ENCODE measurements around the gene FEM1C.

FEM1C gene

DNA sequence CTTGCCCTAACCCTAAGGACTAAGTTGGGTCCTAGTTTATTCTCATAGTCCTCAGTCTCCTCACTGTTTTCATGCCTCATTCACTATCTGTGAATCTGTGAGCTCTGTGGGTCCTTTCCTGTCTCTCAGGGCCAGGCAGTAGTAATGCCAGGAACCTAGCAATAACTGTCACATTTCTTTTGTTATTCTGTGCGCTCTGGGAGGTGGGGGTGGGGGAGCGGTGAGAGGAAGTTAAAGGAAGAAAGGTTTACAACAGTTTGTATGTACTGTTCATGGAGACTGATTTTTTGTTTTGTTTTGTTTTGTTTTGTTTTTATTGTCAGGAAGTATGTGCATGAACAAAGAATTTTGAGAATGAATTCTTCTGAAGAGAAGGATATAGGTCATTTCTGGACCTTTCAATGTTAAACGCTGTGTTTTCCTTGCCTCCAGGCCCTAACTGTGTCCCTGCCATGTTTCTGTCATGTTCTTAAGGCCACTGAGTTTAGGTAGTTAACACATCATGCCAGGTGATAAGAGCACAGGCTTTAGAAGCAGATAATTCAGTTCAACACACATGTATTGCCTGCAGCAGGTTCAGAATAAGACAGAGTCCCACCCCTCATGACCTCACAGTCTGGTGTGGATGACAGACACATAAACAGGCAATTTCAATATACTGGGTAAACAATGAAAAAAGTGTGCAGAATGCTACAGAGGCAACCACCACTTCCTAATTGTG, 13.3 kb upstream of the FEM1C start:
- no peak for DNase-seq (ENCODE audit: low read depth in 2 of 3, low spot score in 1 of 3)

DNA sequence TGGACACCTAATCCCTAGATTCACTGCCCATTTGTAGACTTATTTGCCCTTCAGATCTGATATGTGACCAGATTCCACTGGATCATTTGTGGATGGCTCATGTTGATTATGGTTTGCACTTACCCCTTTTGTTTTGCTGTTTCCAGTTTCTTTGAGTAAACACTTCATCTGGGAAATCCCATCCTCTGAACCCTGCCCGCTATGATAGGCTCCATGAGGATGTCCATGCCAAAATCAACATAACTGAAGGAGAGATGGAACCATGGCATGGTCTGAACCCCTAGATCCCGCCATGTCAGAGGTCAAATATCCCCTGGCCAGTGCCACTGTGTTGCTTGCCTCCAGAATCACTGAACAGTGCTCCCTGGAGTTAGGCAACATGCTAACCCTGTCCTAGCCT, 11.7 kb upstream of the FEM1C start:
- DNase-seq (ENCODE audit: low read depth in 2 of 3, low spot score in 1 of 3): no peak

DNA sequence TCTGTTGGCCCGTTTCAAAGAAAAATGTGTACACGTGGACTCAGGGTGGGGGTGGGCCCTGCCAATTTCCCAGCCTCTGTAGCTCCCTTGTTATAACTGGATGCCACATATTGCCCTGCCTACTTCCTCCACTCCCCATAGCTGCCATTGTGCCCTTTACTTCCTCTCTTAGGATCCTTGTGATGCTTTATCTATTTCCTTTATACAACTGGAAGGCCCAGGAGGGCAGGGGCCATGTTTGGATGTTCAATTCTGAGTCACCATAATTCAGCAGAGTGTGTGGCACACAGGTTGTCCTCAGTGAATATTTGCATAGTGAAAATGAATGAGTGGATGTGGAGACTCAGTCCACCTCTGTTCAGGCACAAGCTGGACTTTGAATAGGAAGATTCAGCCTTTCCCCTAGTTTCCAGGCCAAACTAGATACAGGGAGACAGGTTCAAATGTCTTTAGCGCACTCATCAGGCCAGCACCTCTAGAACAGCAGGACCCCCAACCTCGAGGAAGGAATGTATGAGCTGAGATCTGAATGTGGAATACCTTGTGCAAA, 10.6 kb upstream of the FEM1C start:
- no peak for DNase-seq (ENCODE audit: low read depth in 2 of 3, low spot score in 1 of 3)

- no peak for DNase-seq (ENCODE audit: low read depth in 2 of 3, low spot score in 1 of 3)
Observed at GRCh38 chr5:115553082-115553481, 8.5 kb upstream of the FEM1C start.

DNA sequence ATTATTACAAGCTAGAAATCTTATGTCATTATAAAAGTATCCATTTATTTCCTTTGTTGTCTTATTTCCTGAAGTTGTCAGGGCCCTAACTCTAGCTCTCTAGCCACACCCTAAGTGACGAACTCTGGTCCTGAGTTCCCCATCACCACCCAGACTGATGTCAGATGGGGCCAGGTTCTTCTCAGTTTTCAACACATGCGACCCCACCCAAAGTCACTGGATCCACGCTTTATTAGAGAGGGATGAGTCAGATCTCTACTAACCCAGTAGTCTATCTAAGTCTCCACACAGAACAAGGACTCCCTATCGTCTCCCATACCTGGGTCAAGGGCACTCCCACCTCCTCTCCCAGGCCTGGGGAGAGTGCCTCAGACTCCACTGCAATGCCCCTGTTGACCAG, 6.8 kb upstream of the FEM1C start:
- DNase-seq (ENCODE audit: low read depth in 2 of 3, low spot score in 1 of 3): no peak

DNA sequence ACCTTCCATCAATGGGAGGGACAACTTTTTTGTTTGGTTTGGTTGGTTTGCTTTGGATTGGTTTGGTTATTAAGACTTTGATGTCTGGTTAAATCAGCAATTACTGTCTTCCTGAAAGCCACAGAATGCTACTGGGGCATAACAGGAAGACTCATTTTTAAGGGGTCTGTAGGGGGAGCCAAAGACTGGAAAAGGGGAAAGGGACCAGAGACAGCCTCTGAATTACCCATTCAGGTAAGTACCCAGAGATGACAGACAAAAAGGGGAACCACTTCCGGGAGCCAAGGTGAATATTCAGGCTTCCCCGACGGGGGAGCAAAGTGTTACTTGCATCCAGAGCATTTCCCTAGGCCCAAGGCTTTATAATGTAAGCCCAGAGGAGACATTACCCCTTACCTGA, 4.6 kb upstream of the FEM1C start:
- DNase-seq (ENCODE audit: low read depth in 2 of 3, low spot score in 1 of 3): peak in 1 of 3 donors; percentile 3

GRCh38 chr5:115548683-115549082, 4.1 kb upstream of the FEM1C start:
- no peak for DNase-seq (ENCODE audit: low read depth in 2 of 3, low spot score in 1 of 3)

GRCh38 chr5:115545351-115545882, 842 bp upstream of the FEM1C start:
- no peak for DNase-seq (ENCODE audit: low read depth in 2 of 3, low spot score in 1 of 3)

- DNase-seq (ENCODE audit: low read depth in 2 of 3, low spot score in 1 of 3): peak; percentile 22 to 43 (median 38)
Observed at GRCh38 chr5:115544043-115544435, 536 bp downstream of the FEM1C start.

- peak; percentile 19 to 24 (median 21) for DNase-seq (ENCODE audit: low read depth in 2 of 3, low spot score in 1 of 3)
Observed at GRCh38 chr5:115543365-115544042, 1.1 kb downstream of the FEM1C start.

DNA sequence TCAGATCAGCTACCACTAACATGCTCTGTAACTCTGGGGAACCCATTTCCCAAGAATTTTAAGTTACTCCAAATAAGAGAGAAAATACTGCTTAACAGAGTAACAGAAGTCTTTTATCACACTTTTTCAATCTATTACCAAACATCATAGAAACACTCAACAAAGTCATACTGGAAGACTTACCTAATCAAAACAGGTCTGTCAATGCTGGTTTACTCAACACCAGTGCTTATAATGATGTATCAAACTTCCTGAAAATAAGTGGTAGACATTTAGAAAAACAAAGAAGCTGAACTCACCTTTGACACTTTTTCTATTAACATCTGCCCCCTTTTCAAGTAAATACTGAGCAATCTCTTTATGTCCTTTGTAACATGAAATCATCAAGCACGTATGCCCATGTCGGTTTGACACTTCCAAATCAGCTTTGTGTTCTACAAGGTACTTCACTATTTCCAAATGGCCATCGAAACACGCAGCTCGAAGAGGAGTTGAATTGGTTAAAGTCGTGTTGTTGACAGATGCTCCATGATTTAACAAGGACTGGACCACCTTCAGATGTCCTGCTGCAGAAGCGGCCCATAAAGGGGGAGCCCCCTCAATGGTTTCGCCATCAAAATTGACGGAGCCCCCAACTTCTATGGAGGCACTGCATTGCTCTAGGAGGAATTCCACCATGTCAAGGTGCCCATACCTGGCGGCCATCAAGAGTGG, 1.8 kb downstream of the FEM1C start:
- DNase-seq (ENCODE audit: low read depth in 2 of 3, low spot score in 1 of 3): no peak

DNA sequence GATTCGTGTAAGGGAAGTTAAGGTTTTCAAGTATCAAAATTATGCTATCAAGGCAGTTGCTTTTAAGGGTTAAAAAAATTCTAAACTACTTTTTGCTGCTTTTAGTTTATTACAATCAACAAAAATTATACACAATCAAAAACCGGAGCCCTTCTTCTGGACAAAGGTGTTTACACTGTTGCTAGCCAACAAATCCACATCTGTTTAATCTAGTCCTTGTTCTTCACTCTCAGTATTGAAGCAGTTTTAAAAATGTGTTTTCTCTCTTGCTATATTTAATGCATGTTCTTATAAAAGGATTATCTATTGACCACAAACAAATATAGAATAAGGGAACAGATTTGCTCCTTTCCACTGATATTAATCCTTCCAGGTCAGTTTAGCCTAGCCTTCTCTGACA, 2.5 kb downstream of the FEM1C start:
- DNase-seq (ENCODE audit: low read depth in 2 of 3, low spot score in 1 of 3): no peak

- no peak for DNase-seq (ENCODE audit: low read depth in 2 of 3, low spot score in 1 of 3)
Observed at GRCh38 chr5:115541611-115542010, 3.0 kb downstream of the FEM1C start.

GRCh38 chr5:115535479-115536035, 9.0 kb downstream of the FEM1C start:
- no peak for DNase-seq (ENCODE audit: low read depth in 2 of 3, low spot score in 1 of 3)

- no peak for DNase-seq (ENCODE audit: low read depth in 2 of 3, low spot score in 1 of 3)
Observed at GRCh38 chr5:115532517-115532916, 12.1 kb downstream of the FEM1C start.

GRCh38 chr5:115531787-115532367, 12.7 kb downstream of the FEM1C start:
- DNase-seq (ENCODE audit: low read depth in 2 of 3, low spot score in 1 of 3): no peak

DNA sequence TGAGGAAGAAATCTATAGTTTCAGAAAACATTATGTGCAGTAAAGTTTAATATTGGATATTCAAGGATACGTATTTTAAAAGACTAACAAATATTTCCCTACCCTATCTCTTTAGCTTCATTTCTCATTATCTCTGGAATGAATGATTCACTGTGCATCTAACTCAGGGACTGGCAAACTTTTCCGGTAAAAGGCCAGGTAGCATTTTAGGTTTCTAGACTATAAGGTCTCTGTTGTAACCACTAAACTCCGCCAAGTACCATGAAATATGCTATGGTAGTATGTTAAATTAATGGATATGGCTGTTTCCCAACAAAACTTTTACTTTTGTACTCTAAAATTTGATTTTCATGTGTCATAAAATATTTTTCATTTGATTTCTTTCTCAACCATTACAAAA, 13.2 kb downstream of the FEM1C start:
- DNase-seq (ENCODE audit: low read depth in 2 of 3, low spot score in 1 of 3): no peak

GRCh38 chr5:115530426-115530825, 14.1 kb downstream of the FEM1C start:
- no peak for DNase-seq (ENCODE audit: low read depth in 2 of 3, low spot score in 1 of 3)

GRCh38 chr5:115526604-115527003, 18.0 kb downstream of the FEM1C start:
- no peak for DNase-seq (ENCODE audit: low read depth in 2 of 3, low spot score in 1 of 3)

DNA sequence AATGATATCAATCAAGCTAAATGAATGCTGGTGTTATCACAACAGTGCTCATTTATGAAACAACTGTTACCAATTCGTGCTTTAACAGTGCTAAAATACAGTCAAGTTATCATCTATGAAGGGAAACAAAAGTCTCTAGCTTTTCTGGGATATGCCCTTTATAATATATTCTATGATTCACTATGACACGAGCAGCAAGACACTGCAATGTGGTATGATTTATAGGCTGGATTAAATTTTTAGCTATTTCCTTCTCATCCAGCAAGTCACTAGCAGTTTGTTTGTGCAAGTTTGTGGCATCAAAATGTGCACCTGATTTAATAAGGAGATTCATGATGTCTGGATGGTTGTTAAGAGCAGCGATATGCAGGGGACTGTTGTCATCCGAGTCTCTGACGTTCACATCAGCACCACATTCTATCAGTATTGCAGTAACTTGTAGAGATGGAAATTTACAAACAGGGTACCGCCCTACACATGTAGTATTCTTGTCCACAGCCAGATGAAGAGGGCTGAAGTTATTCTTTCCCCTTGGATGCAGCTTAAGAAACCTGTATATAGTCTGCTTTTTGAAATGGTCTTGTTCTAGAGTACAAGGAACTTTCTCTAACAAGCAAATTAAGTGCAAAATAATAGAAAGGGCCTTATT, 20.3 kb downstream of the FEM1C start:
- DNase-seq (ENCODE audit: low read depth in 2 of 3, low spot score in 1 of 3): no peak

Data from stimulated activated CD4-positive, alpha-beta T cell treated with anti-CD3 and anti-CD28 coated beads, Interleukin-12 subunit alpha, Interleukin-12 subunit beta, amount 100 ng/mL, for 48 hours (primary cell).